GM12872 (cell line): ENCODE results near the gene AP3B1.

Experiments
- CTCF ChIP-seq: IDR thresholded peaks from 3 replicates; pipeline ENCODE4 v1.5.1; 2011; ENCODE audit warnings: low read depth, mild to moderate bottlenecking, low read length, moderate library complexity; ENCODE audit not compliant: insufficient read depth

Gene AP3B1

GRCh38 chr5:78113689-78114264, 180.7 kb downstream of the AP3B1 start:
- TF ChIP-seq CTCF = no peak

- no peak for TF ChIP-seq CTCF
Measured at GRCh38 chr5:78112931-78113330, 181.6 kb downstream of the AP3B1 start.

- TF ChIP-seq CTCF = no peak
Measured at GRCh38 chr5:78109891-78110324, 184.6 kb downstream of the AP3B1 start.

GRCh38 chr5:78108564-78108963, 185.9 kb downstream of the AP3B1 start:
- no peak for TF ChIP-seq CTCF

GRCh38 chr5:78103232-78103918, 191.1 kb downstream of the AP3B1 start:
- TF ChIP-seq CTCF = no peak

GRCh38 chr5:78102500-78102899, 192.0 kb downstream of the AP3B1 start:
- no peak for TF ChIP-seq CTCF

GRCh38 chr5:78095125-78095524, 199.4 kb downstream of the AP3B1 start:
- TF ChIP-seq CTCF = no peak
